GM21515 (cell line): ENCODE measurements around the gene COX6A2.

Experiments
- ATAC-seq: cut with Tn5 transposase; IDR thresholded peaks from one replicate; pipeline ENCODE4 v1.9.1; 2021; ENCODE audit not compliant: unreplicated experiment

The COX6A2 gene

GRCh38 chr16:31411024-31411844, 16.9 kb downstream of the COX6A2 start:
- no peak for ATAC-seq

- ATAC-seq: no peak
These were observed 18.1 kb downstream of the COX6A2 start for GRCh38 chr16:31410082-31410481.

DNA sequence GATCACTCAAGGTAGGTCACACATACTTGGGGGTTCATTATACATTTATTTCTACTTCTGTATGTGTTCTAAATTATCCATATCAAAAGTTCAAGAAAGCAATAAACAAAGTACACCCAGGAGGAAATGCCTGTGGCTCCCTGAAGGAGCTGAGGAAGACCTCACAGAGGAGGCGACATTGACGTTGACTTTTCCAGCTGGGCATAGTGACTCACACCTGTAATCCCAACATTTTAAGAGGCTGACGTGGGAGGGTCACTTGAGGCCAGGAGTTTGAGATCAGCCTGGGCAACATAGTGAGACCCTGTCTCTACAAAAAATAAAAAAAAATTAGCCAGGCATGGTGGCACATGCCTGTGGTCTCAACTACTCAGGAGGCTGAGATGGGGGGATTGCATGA, 18.7 kb downstream of the COX6A2 start:
- ATAC-seq: no peak

GRCh38 chr16:31407406-31407805, 20.8 kb downstream of the COX6A2 start:
- no peak for ATAC-seq

DNA sequence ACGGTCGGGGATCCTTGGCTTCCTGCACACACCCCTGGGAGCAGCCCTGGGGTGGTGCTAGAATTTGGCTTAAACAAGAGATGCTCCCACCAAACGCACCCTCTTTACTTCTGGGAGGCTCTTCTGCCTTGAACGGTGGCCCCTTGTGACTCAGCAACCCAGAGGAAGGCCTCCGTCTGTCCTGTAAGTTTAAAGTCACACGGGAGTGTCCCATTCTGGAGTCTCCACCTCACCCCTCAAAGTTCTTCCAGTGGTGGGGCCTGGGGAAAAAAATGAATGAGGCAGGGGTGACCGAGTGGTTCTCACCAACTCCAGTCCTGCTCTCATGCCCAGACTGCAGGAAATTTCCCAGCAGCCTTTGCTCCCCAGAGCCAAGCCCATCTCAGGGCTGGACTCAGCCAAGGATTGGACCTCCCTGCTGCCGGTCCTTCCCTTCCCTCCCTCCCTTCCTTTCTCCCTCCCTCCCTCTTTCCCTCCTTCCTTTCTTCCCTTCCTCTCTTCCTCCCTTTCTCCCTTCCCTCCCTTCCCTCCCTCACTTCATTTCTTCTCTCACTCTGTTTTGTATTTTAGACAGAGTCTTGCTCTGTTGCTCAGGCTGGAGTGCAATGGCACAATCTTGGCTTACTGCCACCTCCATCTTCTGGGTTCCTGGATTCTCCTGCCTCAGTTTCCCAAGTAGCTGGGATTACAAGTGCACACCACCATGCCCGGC, 23.7 kb downstream of the COX6A2 start:
- ATAC-seq: no peak

GRCh38 chr16:31403590-31404352, 24.4 kb downstream of the COX6A2 start:
- no peak for ATAC-seq

- ATAC-seq: no peak
These were observed 25.5 kb downstream of the COX6A2 start for GRCh38 chr16:31402687-31403086.

GRCh38 chr16:31401436-31401835, 26.7 kb downstream of the COX6A2 start:
- no peak for ATAC-seq

GRCh38 chr16:31400191-31400590, 28.0 kb downstream of the COX6A2 start:
- ATAC-seq: no peak

DNA sequence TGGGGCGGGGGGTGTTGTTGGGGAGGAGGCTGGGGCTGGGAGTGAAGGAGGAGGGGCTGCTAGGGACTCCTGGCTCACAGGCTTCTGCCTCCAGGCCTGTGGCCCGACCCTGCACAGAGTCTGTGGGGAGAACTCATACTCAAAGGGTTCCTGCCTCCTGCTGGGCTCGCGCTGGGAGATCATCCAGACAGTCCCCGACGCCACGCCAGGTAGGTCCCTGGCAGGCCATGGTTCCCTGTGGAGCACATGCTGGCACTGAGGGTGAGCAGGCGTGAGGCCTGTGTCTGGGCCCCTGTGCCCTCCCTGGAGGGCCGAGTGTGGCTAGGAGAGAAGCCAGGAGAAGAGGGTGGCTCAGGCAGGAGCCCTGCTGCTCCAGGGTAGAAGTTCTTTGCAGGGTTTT, 30.5 kb downstream of the COX6A2 start:
- ATAC-seq: no peak

DNA sequence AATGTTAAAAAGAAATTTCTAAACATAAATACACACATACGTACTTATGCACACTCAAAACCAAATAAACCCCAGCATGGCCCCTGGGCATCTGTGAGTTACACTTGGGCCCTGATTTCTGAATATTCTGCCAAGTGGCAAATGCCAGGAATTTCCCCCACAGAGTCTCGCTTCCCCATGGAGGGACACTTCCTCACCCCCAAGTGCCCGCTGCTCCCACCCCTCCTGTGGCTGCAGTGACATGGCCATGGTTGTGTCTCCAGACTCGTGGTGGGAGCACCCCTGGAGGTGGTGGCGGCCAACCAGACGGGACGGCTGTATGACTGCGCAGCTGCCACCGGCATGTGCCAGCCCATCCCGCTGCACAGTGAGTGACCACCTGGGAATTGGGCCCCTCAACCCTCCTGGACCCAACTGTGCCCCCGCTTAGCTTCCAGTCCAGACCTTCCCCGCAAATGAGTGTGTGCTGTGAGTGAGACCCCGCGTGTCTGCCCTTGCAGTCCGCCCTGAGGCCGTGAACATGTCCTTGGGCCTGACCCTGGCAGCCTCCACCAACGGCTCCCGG, 31.0 kb downstream of the COX6A2 start:
- no peak for ATAC-seq

- ATAC-seq: no peak
These were observed 32.5 kb downstream of the COX6A2 start for GRCh38 chr16:31395647-31396046.

- ATAC-seq: no peak
These were observed 35.1 kb downstream of the COX6A2 start, which contains the start of gene ITGAD for GRCh38 chr16:31393056-31393455. ITGAD (plus strand) TSS chr16:31393335; CDS start chr16:31393361, 26 bp downstream.

- ATAC-seq: no peak
These were observed 37.6 kb downstream of the COX6A2 start for GRCh38 chr16:31390504-31391041.

GRCh38 chr16:31388535-31388934, 39.6 kb downstream of the COX6A2 start:
- ATAC-seq: no peak

GRCh38 chr16:31386157-31386984, 41.8 kb downstream of the COX6A2 start:
- no peak for ATAC-seq

DNA sequence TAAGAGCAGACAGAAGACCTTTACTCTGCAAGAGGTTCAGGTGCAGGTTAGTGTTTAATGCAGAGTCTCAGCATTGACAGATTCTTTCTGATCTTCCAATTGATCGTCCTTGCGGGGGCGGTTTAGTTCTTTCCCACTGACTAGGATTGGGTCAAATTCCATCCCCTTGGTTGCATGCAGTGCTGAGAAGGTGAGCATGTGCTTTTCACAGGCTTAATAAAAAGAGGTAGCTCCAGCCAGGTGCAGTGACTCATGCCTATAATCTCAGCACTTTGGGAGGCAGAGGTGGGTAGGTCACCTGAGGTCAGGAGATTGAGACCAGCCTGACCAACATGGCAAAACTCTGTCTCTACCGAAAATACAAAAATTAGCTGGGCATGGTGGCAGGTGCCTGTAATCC, 42.5 kb downstream of the COX6A2 start:
- ATAC-seq: no peak

DNA sequence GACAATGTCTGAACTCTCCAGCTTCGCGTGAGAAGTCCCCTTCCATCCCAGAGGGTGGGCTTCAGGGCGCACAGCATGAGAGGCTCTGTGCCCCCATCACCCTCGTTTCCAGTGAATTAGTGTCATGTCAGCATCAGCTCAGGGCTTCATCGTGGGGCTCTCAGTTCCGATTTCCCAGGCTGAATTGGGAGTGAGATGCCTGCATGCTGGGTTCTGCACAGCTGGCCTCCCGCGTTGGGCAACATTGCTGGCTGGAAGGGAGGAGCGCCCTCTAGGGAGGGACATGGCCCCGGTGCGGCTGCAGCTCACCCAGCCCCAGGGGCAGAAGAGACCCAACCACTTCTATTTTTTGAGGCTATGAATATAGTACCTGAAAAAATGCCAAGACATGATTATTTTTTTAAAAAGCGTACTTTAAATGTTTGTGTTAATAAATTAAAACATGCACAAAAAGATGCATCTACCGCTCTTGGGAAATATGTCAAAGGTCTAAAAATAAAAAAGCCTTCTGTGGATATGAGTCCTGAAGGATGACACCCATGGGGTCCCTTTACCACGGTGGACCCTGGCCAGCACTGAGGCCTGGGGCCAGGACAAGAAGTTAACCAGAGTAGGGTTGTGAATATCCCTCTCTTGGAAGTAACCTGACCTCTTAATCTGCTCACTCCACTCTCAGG, 45.5 kb downstream of the COX6A2 start:
- ATAC-seq: no peak

DNA sequence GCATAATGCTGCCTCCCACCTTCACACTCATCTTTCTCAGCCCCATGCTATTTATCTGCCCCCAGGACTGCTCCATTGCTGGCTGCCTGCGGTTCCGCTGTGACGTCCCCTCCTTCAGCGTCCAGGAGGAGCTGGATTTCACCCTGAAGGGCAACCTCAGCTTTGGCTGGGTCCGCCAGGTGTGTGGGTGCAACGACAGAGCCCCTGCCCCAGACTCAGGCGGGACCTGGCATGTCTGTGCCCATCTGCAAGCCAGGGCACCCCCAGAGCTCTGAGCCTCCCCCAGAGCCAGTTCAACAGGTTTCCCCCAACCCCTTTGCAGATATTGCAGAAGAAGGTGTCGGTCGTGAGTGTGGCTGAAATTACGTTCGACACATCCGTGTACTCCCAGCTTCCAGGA, 48.0 kb downstream of the COX6A2 start:
- no peak for ATAC-seq
